Measurements from ENCODE around the gene S100P. TPM values are rescaled to one million over a fixed set of nuclear protein-coding genes. Genes with fewer than 3 reads are reported as not detected.

The S100P gene
- total RNA-seq, 3 donors from 2014 or later = 15.7 to 189 (median 70.4) TPM

DNA sequence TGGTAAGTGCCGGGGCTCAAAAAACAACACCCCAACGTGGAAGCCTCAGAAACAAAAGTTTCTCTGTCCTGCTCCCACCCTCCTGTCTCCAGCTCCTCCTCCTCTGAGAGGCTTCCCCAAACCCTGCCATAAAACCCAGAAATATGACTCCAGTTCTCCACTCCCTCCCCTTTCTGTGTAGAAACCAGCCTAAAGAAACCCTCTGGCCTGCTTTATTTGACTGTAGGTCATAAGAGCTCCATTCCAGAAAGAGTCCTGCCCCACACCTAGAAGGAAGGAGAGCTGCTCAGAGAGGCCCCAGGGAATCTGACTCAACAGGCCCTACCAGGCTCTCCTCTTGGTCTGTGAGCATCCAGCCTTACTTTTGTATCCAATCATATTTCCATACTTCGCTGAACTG is 872 bp upstream of the S100P start:
- TF ChIP-seq, protein P1, sequence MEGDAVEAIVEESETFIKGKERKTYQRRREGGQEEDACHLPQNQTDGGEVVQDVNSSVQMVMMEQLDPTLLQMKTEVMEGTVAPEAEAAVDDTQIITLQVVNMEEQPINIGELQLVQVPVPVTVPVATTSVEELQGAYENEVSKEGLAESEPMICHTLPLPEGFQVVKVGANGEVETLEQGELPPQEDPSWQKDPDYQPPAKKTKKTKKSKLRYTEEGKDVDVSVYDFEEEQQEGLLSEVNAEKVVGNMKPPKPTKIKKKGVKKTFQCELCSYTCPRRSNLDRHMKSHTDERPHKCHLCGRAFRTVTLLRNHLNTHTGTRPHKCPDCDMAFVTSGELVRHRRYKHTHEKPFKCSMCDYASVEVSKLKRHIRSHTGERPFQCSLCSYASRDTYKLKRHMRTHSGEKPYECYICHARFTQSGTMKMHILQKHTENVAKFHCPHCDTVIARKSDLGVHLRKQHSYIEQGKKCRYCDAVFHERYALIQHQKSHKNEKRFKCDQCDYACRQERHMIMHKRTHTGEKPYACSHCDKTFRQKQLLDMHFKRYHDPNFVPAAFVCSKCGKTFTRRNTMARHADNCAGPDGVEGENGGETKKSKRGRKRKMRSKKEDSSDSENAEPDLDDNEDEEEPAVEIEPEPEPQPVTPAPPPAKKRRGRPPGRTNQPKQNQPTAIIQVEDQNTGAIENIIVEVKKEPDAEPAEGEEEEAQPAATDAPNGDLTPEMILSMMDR (IDR thresholded peaks at IDR 0.05) = no peak
- H3K36me3 ChIP-seq (ENCODE audit: low read depth) = no peaks in the 10 kb centered on the region
- no peak overlapping the region for H3K4me3 ChIP-seq
- intact Hi-C loops (cut with DNase I, micrococcal nuclease) = no loop called here
- no peak for ATAC-seq
- H3K4me1 ChIP-seq (ENCODE audit: low read depth) = peaks cover 37% of the 10 kb centered on the region
- no peak for DNase-seq
- H3K9me3 ChIP-seq = no peaks in the 10 kb centered on the region

DNA sequence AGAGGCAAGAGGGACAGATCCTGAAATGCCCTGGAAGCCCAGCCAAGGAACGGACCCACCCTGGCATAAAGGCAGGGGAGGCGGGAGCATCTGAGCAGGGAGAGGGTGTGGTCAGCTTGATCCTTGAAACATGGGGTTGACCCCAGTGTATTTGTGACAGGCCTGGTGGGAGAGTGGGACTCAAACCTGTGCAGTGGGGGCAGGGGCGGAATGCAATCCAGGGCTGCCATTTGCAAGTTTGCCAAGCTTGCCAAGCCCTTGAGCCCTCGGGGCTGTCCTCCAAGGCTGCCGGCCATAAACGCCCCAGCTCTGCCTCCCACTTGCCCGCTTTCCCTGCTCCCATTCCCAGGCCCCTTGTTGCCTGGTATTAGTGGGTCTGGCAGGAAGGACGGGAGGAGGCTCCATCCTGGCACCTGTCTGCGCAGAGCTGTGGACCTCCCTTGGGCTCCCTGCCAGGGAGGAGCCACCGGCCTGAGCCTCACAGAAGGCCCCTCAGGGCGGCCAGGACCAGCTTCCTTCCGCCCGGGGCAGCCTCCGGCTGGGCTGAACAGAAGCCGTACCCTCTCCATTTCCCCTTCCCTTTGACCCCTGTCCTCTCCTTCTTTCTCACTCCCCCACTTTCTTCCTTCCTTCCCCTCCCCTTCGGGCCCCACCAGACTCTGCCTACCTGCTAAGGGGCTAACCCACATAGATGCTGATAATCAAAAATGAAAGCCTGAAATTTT is 661 bp downstream of the S100P start:
- H3K4me3 ChIP-seq = no peak overlapping the region
- TF ChIP-seq, protein P1 (IDR thresholded peaks at IDR 0.05) = no peak
- no peak for ATAC-seq

DNA sequence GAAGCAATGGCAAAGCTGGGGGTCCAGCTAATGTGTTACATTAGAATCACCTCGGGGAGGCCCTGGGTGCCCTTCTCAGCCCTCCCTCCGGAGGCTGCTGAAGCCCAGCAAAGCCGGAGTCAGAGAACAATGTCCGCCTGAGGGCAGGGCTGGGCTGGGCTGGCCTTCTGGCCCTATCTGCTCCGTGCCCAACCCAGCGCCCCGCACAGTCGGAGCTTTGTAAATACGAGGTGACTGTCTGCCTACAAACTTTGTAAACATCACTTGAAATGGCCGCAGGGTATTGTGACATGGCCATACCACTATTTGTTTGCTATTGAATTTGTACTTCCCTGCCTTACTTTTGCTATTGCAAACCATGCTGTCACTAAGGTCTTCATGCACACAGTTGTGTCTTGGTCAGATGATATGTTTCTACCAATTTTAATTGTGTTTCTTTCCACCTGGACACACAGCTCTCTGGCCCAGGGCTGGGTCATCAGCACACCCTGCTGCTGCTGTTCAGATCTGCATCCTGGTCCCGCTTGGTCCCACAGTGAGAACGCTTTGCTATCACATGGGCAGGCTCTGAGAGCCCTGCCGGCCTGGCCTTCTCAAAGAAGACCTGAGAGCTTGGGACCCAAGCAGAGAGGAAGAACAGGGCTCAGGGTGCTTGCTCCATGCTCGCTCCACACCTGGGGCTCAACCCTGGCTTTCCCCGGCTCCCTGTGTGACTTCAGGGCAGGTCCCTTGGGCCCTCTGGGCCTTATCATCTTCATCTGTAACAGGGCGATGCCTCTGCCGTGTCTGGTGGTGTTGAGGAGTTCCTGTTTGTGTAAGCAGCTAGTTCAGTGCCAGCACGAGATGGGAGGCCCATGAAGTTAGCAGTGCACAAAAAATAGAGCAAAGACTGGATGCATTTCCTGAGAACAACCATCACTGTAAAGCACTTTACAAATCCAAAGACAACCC is 2.3 kb downstream of the S100P start:
- intact Hi-C loops (cut with DNase I, micrococcal nuclease) = no loop called here
- H3K36me3 ChIP-seq (ENCODE audit: low read depth) = no peaks in the 10 kb centered on the region
- peak; percentile 80 for ATAC-seq
- DNase-seq = peak; percentile 71 to 82 (median 80)
- no peaks in the 10 kb centered on the region for H3K9me3 ChIP-seq
- no peak overlapping the region for H3K4me3 ChIP-seq
- peaks cover 18% of the 10 kb centered on the region for H3K4me1 ChIP-seq (ENCODE audit: low read depth)
- TF ChIP-seq, protein P1 (IDR thresholded peaks at IDR 0.05) = peak; percentile 12

More for the DNA sequence above, 661 bp downstream of the S100P start:
- intact Hi-C loops (cut with DNase I, micrococcal nuclease) = no loop called here
- no peaks in the 10 kb centered on the region for H3K9me3 ChIP-seq
- H3K36me3 ChIP-seq (ENCODE audit: low read depth) = no peaks in the 10 kb centered on the region
- H3K4me1 ChIP-seq (ENCODE audit: low read depth) = peaks cover 28% of the 10 kb centered on the region
- DNase-seq = no peak

DNA sequence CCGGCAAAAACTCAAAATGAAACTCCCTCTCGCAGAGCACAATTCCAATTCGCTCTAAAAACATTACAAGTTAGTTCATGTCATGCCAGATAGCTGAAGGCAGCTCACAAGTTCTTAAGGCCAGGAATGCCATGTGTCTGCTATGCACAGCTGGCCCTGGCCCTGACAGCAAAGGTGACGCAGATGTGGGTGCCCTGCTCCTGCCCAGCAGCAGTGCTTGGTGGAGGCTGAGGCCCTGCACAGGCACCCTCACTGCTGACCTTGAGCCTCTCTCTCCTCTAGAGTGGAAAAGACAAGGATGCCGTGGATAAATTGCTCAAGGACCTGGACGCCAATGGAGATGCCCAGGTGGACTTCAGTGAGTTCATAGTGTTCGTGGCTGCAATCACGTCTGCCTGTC is 2.9 kb downstream of the S100P start:
- ATAC-seq (no peak), DNase-seq (no peak)
- no peaks in the 10 kb centered on the region for H3K9me3 ChIP-seq
- TF ChIP-seq, protein P1 (IDR thresholded peaks at IDR 0.05) = no peak
- intact Hi-C loops (cut with DNase I, micrococcal nuclease) = no loop called here
- H3K4me1 ChIP-seq (ENCODE audit: low read depth) = peaks cover 18% of the 10 kb centered on the region
- H3K36me3 ChIP-seq (ENCODE audit: low read depth) = no peaks in the 10 kb centered on the region
- no peak overlapping the region for H3K4me3 ChIP-seq

DNA sequence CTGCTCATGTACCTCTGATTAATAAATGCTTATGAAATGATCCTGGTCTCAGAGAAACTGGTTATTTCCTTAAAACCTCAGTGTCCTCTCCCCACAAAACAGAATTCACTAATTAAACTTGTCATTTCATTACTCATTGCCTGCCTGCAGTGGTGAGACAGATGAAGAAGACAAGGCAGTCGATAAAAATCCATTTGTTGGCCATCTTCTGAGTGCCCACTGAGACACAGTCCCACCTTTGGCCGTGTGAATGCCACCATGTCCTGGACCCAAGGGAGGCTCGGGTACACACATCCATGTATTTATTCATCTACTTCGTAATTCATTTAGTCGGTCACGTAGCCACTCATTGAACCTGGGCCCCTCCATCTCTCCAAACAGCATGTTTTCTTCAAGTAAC is 3.5 kb downstream of the S100P start:
- ATAC-seq = no peak
- no peak for DNase-seq
- Histone ChIP-seq H3K4me1 (ENCODE audit: low read depth) (peaks cover 18% of the 10 kb centered on the region), H3K9me3 (no peaks in the 10 kb centered on the region), H3K4me3 (no peak overlapping the region), H3K36me3 (ENCODE audit: low read depth) (no peaks in the 10 kb centered on the region)
- TF ChIP-seq, protein P1 (IDR thresholded peaks at IDR 0.05) = no peak
- intact Hi-C loops (cut with DNase I, micrococcal nuclease) = no loop called here
